ENCODE measurements around the gene RTN4RL2.
A peak's percentile ranks its signal among the peaks of the same experiment; 100 is the strongest.

Gene RTN4RL2

GRCh38 chr11:57499413-57499982 is 39.2 kb downstream of the RTN4RL2 start:
- Histone ChIP-seq H3K27me3 (ENCODE audit: low read depth) (no peaks in the 10 kb centered on the region), H3K4me3 (no peak overlapping the region), H3K4me1 (peaks cover 8% of the 10 kb centered on the region), H3K36me3 (replicated peaks) (peaks cover 35% of the 10 kb centered on the region), H3K9me3 (no peaks in the 10 kb centered on the region)
- in situ Hi-C loops (cut with MboI; ENCODE audit: low sequenced_read_pairs) = no loop called here
- DNase-seq (ENCODE audit: low spot score in 2 of 2) = peak; percentile 91 to 96

DNA sequence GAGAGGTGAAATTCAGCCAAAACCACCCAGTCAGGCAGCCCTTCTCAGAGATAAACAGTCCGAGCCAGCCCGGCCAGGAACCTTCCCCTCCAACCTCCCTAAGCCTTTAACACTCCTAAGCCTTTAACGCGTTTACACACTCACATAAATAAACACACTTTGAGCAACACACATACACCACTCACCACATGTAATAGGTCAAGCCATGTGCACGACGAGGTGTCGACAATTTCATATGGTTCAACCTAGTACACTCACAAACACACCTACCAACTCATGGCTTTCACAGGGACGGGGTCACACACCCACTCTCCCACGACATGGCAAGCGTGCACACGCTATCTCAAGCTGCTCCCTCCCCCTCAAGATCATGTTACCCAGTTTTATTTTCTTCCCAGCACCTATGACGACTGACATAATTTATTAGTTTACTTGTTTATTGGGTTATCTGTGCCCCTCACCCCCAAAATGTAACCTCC is 39.7 kb downstream of the RTN4RL2 start:
- Histone ChIP-seq H3K36me3 (replicated peaks) (peaks cover 39% of the 10 kb centered on the region), H3K27me3 (ENCODE audit: low read depth) (no peaks in the 10 kb centered on the region), H3K4me1 (peaks cover 8% of the 10 kb centered on the region), H3K9me3 (no peaks in the 10 kb centered on the region), H3K4me3 (no peak overlapping the region)
- in situ Hi-C loops (cut with MboI; ENCODE audit: low sequenced_read_pairs) = no loop called here
- DNase-seq (ENCODE audit: low spot score in 2 of 2) = no peak

- H3K9me3 ChIP-seq = no peaks in the 10 kb centered on the region
- in situ Hi-C loops (cut with MboI; ENCODE audit: low sequenced_read_pairs) = no loop called here
- no peak for DNase-seq (ENCODE audit: low spot score in 2 of 2)
These were observed 40.2 kb downstream of the RTN4RL2 start for GRCh38 chr11:57500515-57500914.

GRCh38 chr11:57500926-57501325 is 40.6 kb downstream of the RTN4RL2 start:
- in situ Hi-C loops (cut with MboI; ENCODE audit: low sequenced_read_pairs) = no loop called here
- H3K9me3 ChIP-seq = no peaks in the 10 kb centered on the region
- peaks cover 38% of the 10 kb centered on the region for H3K36me3 ChIP-seq (replicated peaks)
- DNase-seq (ENCODE audit: low spot score in 2 of 2) = no peak
- H3K4me1 ChIP-seq = peaks cover 8% of the 10 kb centered on the region
- no peaks in the 10 kb centered on the region for H3K27me3 ChIP-seq (ENCODE audit: low read depth)
- no peak overlapping the region for H3K4me3 ChIP-seq

More at GRCh38 chr11:57500515-57500914, 40.2 kb downstream of the RTN4RL2 start:
- peaks cover 41% of the 10 kb centered on the region for H3K36me3 ChIP-seq (replicated peaks)
- no peaks in the 10 kb centered on the region for H3K27me3 ChIP-seq (ENCODE audit: low read depth)
- no peak overlapping the region for H3K4me3 ChIP-seq
- H3K4me1 ChIP-seq = peaks cover 8% of the 10 kb centered on the region

GRCh38 chr11:57501953-57502352 is 41.6 kb downstream of the RTN4RL2 start:
- no peak for DNase-seq (ENCODE audit: low spot score in 2 of 2)
- no peak overlapping the region for H3K4me3 ChIP-seq
- H3K4me1 ChIP-seq = peaks cover 8% of the 10 kb centered on the region
- no peaks in the 10 kb centered on the region for H3K9me3 ChIP-seq
- peaks cover 42% of the 10 kb centered on the region for H3K36me3 ChIP-seq (replicated peaks)
- H3K27me3 ChIP-seq (ENCODE audit: low read depth) = no peaks in the 10 kb centered on the region
- in situ Hi-C loops (cut with MboI; ENCODE audit: low sequenced_read_pairs) = no loop called here

- H3K4me3 ChIP-seq = no peak overlapping the region
- peaks cover 8% of the 10 kb centered on the region for H3K4me1 ChIP-seq
- H3K9me3 ChIP-seq = no peaks in the 10 kb centered on the region
- no peaks in the 10 kb centered on the region for H3K27me3 ChIP-seq (ENCODE audit: low read depth)
- no peak for DNase-seq (ENCODE audit: low spot score in 2 of 2)
- in situ Hi-C loops (cut with MboI; ENCODE audit: low sequenced_read_pairs) = no loop called here
- H3K36me3 ChIP-seq (replicated peaks) = peaks cover 43% of the 10 kb centered on the region
These were observed 42.0 kb downstream of the RTN4RL2 start for GRCh38 chr11:57502376-57502775.

DNA sequence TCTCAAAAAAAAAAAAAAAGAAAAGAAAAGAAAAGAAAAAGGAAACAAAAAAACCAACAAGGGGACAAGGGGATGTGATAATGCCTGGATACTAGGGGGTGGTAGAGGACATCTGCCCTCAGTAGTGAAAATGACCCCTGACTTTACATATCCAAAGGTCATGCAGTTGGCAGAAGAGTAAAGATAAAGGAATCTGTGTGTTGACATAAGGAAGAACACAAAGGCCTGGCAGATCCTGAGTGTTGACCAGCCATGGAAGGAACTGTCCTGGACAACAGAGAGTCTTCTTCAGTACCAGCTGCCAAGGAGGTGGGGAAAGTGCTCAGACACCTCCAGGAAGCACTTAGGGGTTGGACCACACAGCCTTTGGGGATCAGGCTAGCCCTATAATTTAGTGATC is 42.5 kb downstream of the RTN4RL2 start:
- DNase-seq (ENCODE audit: low spot score in 2 of 2) = no peak
- no peaks in the 10 kb centered on the region for H3K9me3 ChIP-seq
- H3K36me3 ChIP-seq (replicated peaks) = peaks cover 42% of the 10 kb centered on the region
- H3K4me1 ChIP-seq = peaks cover 8% of the 10 kb centered on the region
- no peak overlapping the region for H3K4me3 ChIP-seq
- in situ Hi-C loops (cut with MboI; ENCODE audit: low sequenced_read_pairs) = no loop called here
- H3K27me3 ChIP-seq (ENCODE audit: low read depth) = no peaks in the 10 kb centered on the region

DNA sequence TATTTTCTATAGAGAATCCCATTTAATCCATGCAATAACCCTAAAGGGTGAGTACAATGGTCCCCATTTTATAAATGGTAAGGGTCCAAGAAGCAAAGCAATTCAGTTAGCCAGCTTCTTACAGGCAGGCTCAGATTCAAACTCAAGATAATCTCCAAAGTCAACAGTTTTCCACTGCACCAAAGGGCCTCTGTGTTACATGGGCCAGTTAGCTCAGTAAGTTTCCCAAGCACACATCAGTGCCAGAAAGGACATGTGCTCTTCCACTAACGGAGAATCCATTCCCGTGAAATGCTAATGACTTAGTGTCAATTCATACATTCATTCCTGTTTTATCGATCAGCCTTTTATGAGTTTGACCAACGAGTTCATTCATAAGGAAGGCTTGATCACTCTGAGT is 44.2 kb downstream of the RTN4RL2 start:
- Histone ChIP-seq H3K9me3 (no peaks in the 10 kb centered on the region), H3K36me3 (replicated peaks) (peaks cover 33% of the 10 kb centered on the region), H3K27me3 (ENCODE audit: low read depth) (no peaks in the 10 kb centered on the region), H3K4me1 (peaks cover 5% of the 10 kb centered on the region), H3K4me3 (no peak overlapping the region)
- DNase-seq (ENCODE audit: low spot score in 2 of 2) = no peak
- in situ Hi-C loops (cut with MboI; ENCODE audit: low sequenced_read_pairs) = no loop called here

- H3K27me3 ChIP-seq (ENCODE audit: low read depth) = no peaks in the 10 kb centered on the region
- DNase-seq (ENCODE audit: low spot score in 2 of 2) = no peak
- H3K36me3 ChIP-seq (replicated peaks) = peaks cover 27% of the 10 kb centered on the region
- no peaks in the 10 kb centered on the region for H3K9me3 ChIP-seq
- H3K4me1 ChIP-seq = peaks cover 4% of the 10 kb centered on the region
- no peak overlapping the region for H3K4me3 ChIP-seq
- in situ Hi-C loops (cut with MboI; ENCODE audit: low sequenced_read_pairs) = no loop called here
These were observed 46.2 kb downstream of the RTN4RL2 start for GRCh38 chr11:57506522-57506921.

DNA sequence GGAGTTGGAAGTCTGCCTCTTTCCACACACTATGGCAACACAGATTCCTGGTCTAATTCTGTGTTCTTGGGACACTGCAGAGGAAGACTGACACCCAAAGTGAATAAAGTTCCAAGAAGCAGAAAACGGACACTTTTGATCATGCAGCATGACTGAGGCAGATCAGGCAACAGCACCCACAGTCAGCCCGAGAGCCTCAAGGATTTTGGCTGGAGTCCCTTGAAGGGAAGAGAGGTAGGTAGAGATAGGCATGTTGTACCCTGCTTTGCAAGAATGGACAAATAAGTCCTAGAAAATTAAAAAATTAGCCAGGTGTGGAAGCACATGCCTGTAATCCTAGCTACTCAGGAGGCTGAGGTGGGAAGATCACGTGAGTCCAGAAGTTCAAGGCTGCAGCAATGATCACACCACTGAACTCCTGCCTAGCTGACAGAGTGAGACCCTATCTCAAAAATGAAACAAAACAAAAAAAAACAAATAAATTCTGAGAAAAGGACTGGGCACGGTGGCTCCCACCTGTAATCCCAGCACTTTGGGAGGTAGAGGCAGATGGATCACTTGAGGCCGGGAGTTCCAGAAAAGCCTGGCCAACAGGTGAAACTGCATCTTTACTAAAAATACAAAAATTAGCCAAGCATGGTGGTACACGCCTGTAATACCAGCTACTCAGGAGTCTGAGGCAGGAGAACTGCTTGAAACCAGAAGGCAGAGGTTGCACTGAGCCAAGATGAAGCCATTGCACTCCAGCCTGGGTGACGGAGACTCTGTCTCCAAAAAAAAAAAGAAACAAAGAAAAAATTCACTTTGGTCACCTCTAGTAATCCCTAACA is 48.2 kb downstream of the RTN4RL2 start:
- no peak overlapping the region for H3K4me3 ChIP-seq
- in situ Hi-C loops (cut with MboI; ENCODE audit: low sequenced_read_pairs) = no loop called here
- peaks cover 34% of the 10 kb centered on the region for H3K36me3 ChIP-seq (replicated peaks)
- H3K4me1 ChIP-seq = peaks cover 5% of the 10 kb centered on the region
- no peaks in the 10 kb centered on the region for H3K9me3 ChIP-seq
- no peaks in the 10 kb centered on the region for H3K27me3 ChIP-seq (ENCODE audit: low read depth)
- DNase-seq (ENCODE audit: low spot score in 2 of 2) = no peak

- no peak for DNase-seq (ENCODE audit: low spot score in 2 of 2)
- in situ Hi-C loops (cut with MboI; ENCODE audit: low sequenced_read_pairs) = no loop called here
These were observed 51.6 kb downstream of the RTN4RL2 start for GRCh38 chr11:57511741-57512430.

DNA sequence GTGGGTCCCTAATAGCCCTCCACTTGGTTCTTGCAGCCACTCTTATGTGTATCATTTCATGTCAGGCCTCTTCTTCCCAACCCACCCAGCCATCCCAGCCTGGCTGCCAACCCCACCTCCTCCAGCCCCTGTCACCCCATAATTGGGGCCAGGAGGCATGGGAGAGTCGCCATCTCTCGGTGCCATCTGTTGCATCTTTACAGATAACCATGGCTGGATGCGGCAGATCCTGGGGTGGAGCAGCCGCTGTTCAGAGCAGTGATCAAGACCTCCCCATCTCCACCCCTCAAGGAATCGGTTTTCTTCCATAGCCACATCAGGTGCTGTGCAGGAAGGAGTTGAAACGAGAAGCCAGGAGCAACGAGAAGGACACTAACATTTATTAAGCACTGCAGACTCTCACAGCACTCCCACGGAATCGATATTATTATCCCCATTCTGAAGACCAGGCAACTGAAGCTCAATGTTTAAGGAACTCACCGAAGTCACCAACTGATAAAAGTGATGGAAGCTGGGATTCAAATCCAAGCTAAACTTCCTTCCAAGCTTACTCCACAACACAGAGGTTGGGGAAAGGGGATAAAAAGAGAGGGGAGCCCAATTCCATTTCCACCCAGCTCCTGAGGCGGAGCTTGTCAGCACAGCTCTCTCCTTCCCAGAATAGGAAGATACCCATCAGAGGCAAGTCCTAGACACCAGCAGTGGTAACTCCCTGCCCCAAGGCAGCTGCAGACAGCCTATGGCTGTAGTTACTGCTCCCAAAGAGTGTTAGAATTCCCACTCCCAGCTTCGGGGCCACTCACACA is 52.5 kb downstream of the RTN4RL2 start:
- H3K4me1 ChIP-seq = peaks cover 10% of the 10 kb centered on the region
- in situ Hi-C loops (cut with MboI; ENCODE audit: low sequenced_read_pairs) = no loop called here
- peak overlapping the region; percentile 83 for H3K4me3 ChIP-seq
- no peaks in the 10 kb centered on the region for H3K9me3 ChIP-seq
- H3K36me3 ChIP-seq (replicated peaks) = peaks cover 7% of the 10 kb centered on the region
- DNase-seq (ENCODE audit: low spot score in 2 of 2) = no peak
- H3K27me3 ChIP-seq (ENCODE audit: low read depth) = no peaks in the 10 kb centered on the region

More at GRCh38 chr11:57511741-57512430, 51.6 kb downstream of the RTN4RL2 start:
- no peaks in the 10 kb centered on the region for H3K9me3 ChIP-seq
- H3K27me3 ChIP-seq (ENCODE audit: low read depth) = no peaks in the 10 kb centered on the region
- H3K4me1 ChIP-seq = peaks cover 10% of the 10 kb centered on the region
- no peak overlapping the region for H3K4me3 ChIP-seq
- H3K36me3 ChIP-seq (replicated peaks) = peaks cover 14% of the 10 kb centered on the region

- no peaks in the 10 kb centered on the region for H3K27me3 ChIP-seq (ENCODE audit: low read depth)
- peak overlapping the region; percentile 83 for H3K4me3 ChIP-seq
- H3K4me1 ChIP-seq = peaks cover 10% of the 10 kb centered on the region
- no peaks in the 10 kb centered on the region for H3K9me3 ChIP-seq
- H3K36me3 ChIP-seq (replicated peaks) = peaks cover 7% of the 10 kb centered on the region
- in situ Hi-C loops (cut with MboI; ENCODE audit: low sequenced_read_pairs) = no loop called here
- no peak for DNase-seq (ENCODE audit: low spot score in 2 of 2)
These were observed 53.1 kb downstream of the RTN4RL2 start for GRCh38 chr11:57513452-57513795.
